H1 (cell line): ENCODE results near the gene DSC3. TPM values are rescaled to one million over a fixed set of nuclear protein-coding genes. Genes with fewer than 3 reads are reported as not detected.

Source experiments
- CTCF ChIA-PET: fragments of 300-600 bp; sonication (Branson Sonifier 250); formaldehyde crosslinking; loops from one replicate; lab custom pipeline; 2021; ENCODE audit not compliant: partially characterized antibody; lab: Charles Lee
- POLR2A ChIA-PET: fragments of 300-600 bp; sonication (Branson Sonifier 250); formaldehyde crosslinking; loops from one replicate; lab custom pipeline; 2021; ENCODE audit warnings: inconsistent platforms; ENCODE audit not compliant: partially characterized antibody; lab: Charles Lee
- DNase-seq, 2 experiments: peaks; one replicate each; pipeline versions ENCODE4 v3.0.0 to v3.0.0-alpha.2; 2010 to 2022; ENCODE audit warnings: low spot score in 2 of 2, low read depth in 1 of 2, mixed read lengths in 1 of 2
- FAIRE-seq: peaks from 2 replicates; lab custom pipeline; 2011; peaks lifted over from hg19 to GRCh38; lab: Jason Lieb, UNC
- H2AFZ ChIP-seq: 2 replicates; pipeline ENCODE4 v1.8.1; 2012; ENCODE audit warnings: low read length, inconsistent platforms
- H2AK5ac ChIP-seq: 2 replicates; pipeline ENCODE4 v1.6.1; 2013; ENCODE audit warnings: low read depth, low read length
- H2BK120ac ChIP-seq: replicated peaks from 2 replicates; pipeline ENCODE3; 2013; ENCODE audit warnings: low read depth, low read length, inconsistent platforms
- H2BK12ac ChIP-seq: 2 replicates; pipeline ENCODE4 v1.6.1; 2013; ENCODE audit warnings: low read depth, low read length
- H2BK15ac ChIP-seq: 2 replicates; pipeline ENCODE4 v1.6.1; 2013; ENCODE audit warnings: low read length
- H2BK20ac ChIP-seq: 2 replicates; pipeline ENCODE4 v1.6.1; 2013; ENCODE audit warnings: low read length
- H2BK5ac ChIP-seq: 2 replicates; pipeline ENCODE4 v1.6.1; 2013; ENCODE audit warnings: low read depth, low read length
- H3K14ac ChIP-seq: 2 replicates; pipeline ENCODE4 v1.6.1; 2013; ENCODE audit warnings: inconsistent platforms; ENCODE audit not compliant: insufficient read length
- H3K18ac ChIP-seq: 2 replicates; pipeline ENCODE4 v1.6.1; 2013; ENCODE audit warnings: low read length; ENCODE audit errors: extremely low read depth
- H3K23ac ChIP-seq: 2 replicates; pipeline ENCODE4 v1.6.1; 2013; ENCODE audit warnings: inconsistent platforms; ENCODE audit not compliant: insufficient read length
- H3K23me2 ChIP-seq: 2 replicates; pipeline ENCODE4 v1.6.1; 2013; ENCODE audit warnings: low read depth, low read length
- H3K27ac ChIP-seq: 2 replicates; pipeline ENCODE4 v1.6.1; 2011; ENCODE audit warnings: low read depth, low read length, inconsistent platforms
- H3K27me3 ChIP-seq, 4 experiments: replicated peaks in 1 of 4; 1 replicate in 1 of 4; 2 replicates in 3 of 4; pipeline versions ENCODE4 v1.6.1 to v1.8.1; 2011 to 2013; ENCODE audit warnings: low read length in 3 of 4, mild to moderate bottlenecking in 3 of 4, inconsistent platforms in 2 of 4, mixed read lengths in 2 of 4, moderate library complexity in 1 of 4; ENCODE audit not compliant: control insufficient read depth in 3 of 4, insufficient read depth in 3 of 4; ENCODE audit errors: extremely low read depth in 1 of 4
- H3K36me3 ChIP-seq, 4 experiments: 2 replicates each; pipeline versions ENCODE4 v1.6.1 to v1.8.1; 2011 to 2013; ENCODE audit warnings: mild to moderate bottlenecking in 4 of 4, low read length in 3 of 4, moderate library complexity in 2 of 4, control low read depth in 1 of 4, inconsistent platforms in 1 of 4; ENCODE audit not compliant: insufficient read depth in 4 of 4, control insufficient read depth in 2 of 4
- H3K4ac ChIP-seq: replicated peaks from 2 replicates; pipeline ENCODE3; 2013; ENCODE audit warnings: low read length, low read depth, mixed read lengths, inconsistent platforms; ENCODE audit not compliant: insufficient read length
- H3K4me1 ChIP-seq, 4 experiments: replicated peaks in 1 of 4; 1 replicate in 1 of 4; 2 replicates in 3 of 4; pipeline versions ENCODE4 v1.6.1 to v1.8.1; 2011 to 2013; ENCODE audit warnings: low read length in 3 of 4, inconsistent platforms in 2 of 4, mixed read lengths in 1 of 4; ENCODE audit not compliant: insufficient read depth in 4 of 4, control insufficient read depth in 3 of 4
- H3K4me2 ChIP-seq, 2 experiments: 2 replicates each; pipeline versions ENCODE4 v1.6.1 to v1.8.1; 2011 to 2013; ENCODE audit warnings: low read depth in 2 of 2, low read length in 2 of 2, control low read depth in 1 of 2, inconsistent platforms in 1 of 2, mild to moderate bottlenecking in 1 of 2; ENCODE audit not compliant: insufficient read depth in 1 of 2
- H3K4me3 ChIP-seq, 4 experiments: fragments of 200-600, 300-600 bp in 1 of 4; sonication (generic), shearing (Covaris generic), sonication (Bioruptor Twin) in 1 of 4; 2 replicates each; pipeline versions ENCODE4 v1.5.1 to v1.8.1; 2011 to 2016; ENCODE audit warnings: low read length in 4 of 4, low read depth in 3 of 4, control low read depth in 2 of 4, inconsistent platforms in 2 of 4, mild to moderate bottlenecking in 2 of 4, mixed read lengths in 1 of 4, moderate library complexity in 1 of 4; ENCODE audit not compliant: insufficient read depth in 2 of 4; ENCODE audit errors: extremely low read depth in 1 of 4
- H3K56ac ChIP-seq: replicated peaks from 2 replicates; pipeline ENCODE3; 2013; ENCODE audit warnings: low read depth, mild to moderate bottlenecking, mixed read lengths, low read length, inconsistent platforms; ENCODE audit not compliant: insufficient read length
- H3K79me1 ChIP-seq: 2 replicates; pipeline ENCODE4 v1.6.1; 2013; ENCODE audit warnings: low read depth, low read length, control low read depth
- H3K79me2 ChIP-seq, 2 experiments: 2 replicates each; pipeline versions ENCODE4 v1.6.1 to v1.8.1; 2012 to 2013; ENCODE audit warnings: low read length in 2 of 2, mild to moderate bottlenecking in 2 of 2, inconsistent platforms in 1 of 2; ENCODE audit not compliant: insufficient read depth in 2 of 2, control insufficient read depth in 1 of 2
- H3K9ac ChIP-seq, 4 experiments: replicated peaks in 1 of 4; 1 replicate in 1 of 4; 2 replicates in 3 of 4; pipeline versions ENCODE4 v1.6.1 to v1.8.1; 2011 to 2013; ENCODE audit warnings: low read depth in 3 of 4, low read length in 3 of 4, control low read depth in 2 of 4, mild to moderate bottlenecking in 2 of 4, moderate library complexity in 2 of 4, inconsistent platforms in 1 of 4; ENCODE audit errors: extremely low read depth in 1 of 4
- H3K9me3 ChIP-seq, 2 experiments: 2 replicates each; pipeline versions ENCODE4 v1.6.1 to v1.8.1; 2012 to 2013; ENCODE audit warnings: mild to moderate bottlenecking in 2 of 2, moderate library complexity in 2 of 2, control low read depth in 1 of 2, inconsistent platforms in 1 of 2, low read depth in 1 of 2, low read length in 1 of 2, mixed read lengths in 1 of 2; ENCODE audit not compliant: insufficient read depth in 2 of 2
- H4K20me1 ChIP-seq, 2 experiments: replicated peaks in 1 of 2; 2 replicates each; pipeline versions ENCODE3 to v1.8.1; 2011 to 2013; ENCODE audit warnings: inconsistent platforms in 2 of 2, low read length in 2 of 2, mild to moderate bottlenecking in 1 of 2; ENCODE audit not compliant: insufficient read depth in 2 of 2, control insufficient read depth in 1 of 2
- H4K5ac ChIP-seq: 2 replicates; pipeline ENCODE4 v1.6.1; 2013; ENCODE audit warnings: low read length, low read depth, mixed read lengths, inconsistent platforms; ENCODE audit not compliant: insufficient read length
- H4K8ac ChIP-seq: 2 replicates; pipeline ENCODE4 v1.8.0; 2013; ENCODE audit warnings: mild to moderate bottlenecking, moderate library complexity, low read length, inconsistent platforms; ENCODE audit not compliant: insufficient read depth; ENCODE audit errors: extremely low read depth
- H4K91ac ChIP-seq: replicated peaks from 2 replicates; pipeline ENCODE3; 2013; ENCODE audit warnings: low read length, mixed read lengths, inconsistent platforms; ENCODE audit not compliant: insufficient read length
- CHD2 ChIP-seq: IDR thresholded peaks from 2 replicates; pipeline ENCODE4 v1.6.1; 2012; ENCODE audit warnings: low read length, improper control_type of control experiment
- CREB1 ChIP-seq: IDR thresholded peaks from 2 replicates; pipeline ENCODE4 v1.6.1; 2012; ENCODE audit warnings: inconsistent platforms
- RAD21 ChIP-seq, 2 experiments: IDR thresholded peaks in 1 of 2; conservative IDR thresholded peaks in 1 of 2; 2 replicates each; pipeline ENCODE4 v1.6.1; 2011; ENCODE audit warnings: low read depth in 2 of 2, low read length in 2 of 2, improper control_type of control experiment in 1 of 2, inconsistent platforms in 1 of 2, mild to moderate bottlenecking in 1 of 2, moderate library complexity in 1 of 2
- SIN3A ChIP-seq, 2 experiments: IDR thresholded peaks in 1 of 2; conservative IDR thresholded peaks in 1 of 2; 2 replicates each; pipeline ENCODE4 v1.6.1; 2011 to 2012; ENCODE audit warnings: low read length in 2 of 2, improper control_type of control experiment in 1 of 2, low read depth in 1 of 2, mild to moderate bottlenecking in 1 of 2
- WGBS, 2 experiments: shearing (Covaris generic) in 1 of 2; methylation state at CpG; one replicate each; pipeline versions ENCODE4 v1.1.6 to v1.1.7; 2013 to 2015; ENCODE audit warnings: low lambda C conversion rate in 2 of 2, mixed read lengths in 2 of 2, inconsistent platforms in 1 of 2, low coverage in 1 of 2, missing lambda C conversion rate in 1 of 2; ENCODE audit not compliant: insufficient replicate concordance in 2 of 2, insufficient coverage in 1 of 2, insufficient read length in 1 of 2; ENCODE audit errors: extremely low coverage in 1 of 2, missing lambda C conversion rate in 1 of 2; 5-methylcytosine and 5-hydroxymethylcytosine counted together
- polyA plus RNA-seq, 7 experiments: library from polyadenylated mRNA; depleted of rRNA in 3 of 7; stranded (reverse) in 5 of 7; unstranded in 2 of 7; fragments of >200 nt in 5 of 7; fragments of 200-250 nt in 2 of 7; gene quantifications; 1 replicate in 5 of 7; 2 replicates in 1 of 7; 4 replicates in 1 of 7; pipeline versions ENCODE4 v1.2.1 to v1.2.3, GENCODE V29; 2011 to 2013; ENCODE audit warnings: missing spikeins in 2 of 7, mixed read lengths in 2 of 7
- total RNA-seq: library from RNA; stranded (reverse); fragmentation: NEBNext Ultra II Directional; extraction: Animal tissue kit (Norgen Biotek cat#: 25700); gene quantifications from 2 replicates; pipeline ENCODE4 v1.2.1, GENCODE V29; 2021

DSC3 gene
- total and polyA plus RNA-seq, 2 of the 8 experiments (the other 6 are each of a cell fraction or from before 2014, with no cell fraction given): 0.70 to 3.7 TPM

DNA sequence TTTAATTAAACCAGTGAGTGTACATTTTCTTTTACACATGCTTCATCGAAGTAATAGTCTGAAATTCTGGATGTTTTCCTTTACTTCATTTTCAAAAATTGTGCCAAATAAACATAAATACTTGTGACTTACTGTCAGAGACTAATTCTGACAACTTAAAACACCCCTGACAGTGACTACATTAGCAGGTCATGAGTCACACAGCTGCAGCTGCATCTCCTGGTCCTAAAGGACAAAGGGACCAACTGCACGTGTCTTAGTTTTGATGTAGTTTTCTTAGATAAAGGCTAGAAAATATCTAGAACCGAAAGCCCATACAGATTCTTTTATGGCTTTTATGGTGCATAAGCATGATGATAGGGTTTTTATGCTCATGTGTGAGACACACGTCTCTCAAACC is 29.6 kb upstream of the DSC3 start:
- H3K4me1 ChIP-seq: no peaks in the 10 kb centered on the region
- H4K8ac ChIP-seq: no peak overlapping the region
- no peak overlapping the region for H3K18ac ChIP-seq
- H3K79me1 ChIP-seq: no peaks in the 10 kb centered on the region
- H4K5ac ChIP-seq: no peak overlapping the region
- ChIA-PET CTCF (no interaction called here), POLR2A (no interaction called here)
- 94% methylated on average over 4 of the region's 4 CpGs; no CpG with 5 or more reads in 1 of the 2 experiments for WGBS, 2 experiments
- H3K56ac ChIP-seq: no peak overlapping the region
- H3K79me2 ChIP-seq: no peaks in the 10 kb centered on the region
- no peak overlapping the region for H3K9ac ChIP-seq
- H3K36me3 ChIP-seq: peaks cover 2 to 59% (median 18%) of the 10 kb centered on the region in 4 experiments; a peak in 5 of 8 replicates
- no peak overlapping the region for H2BK20ac ChIP-seq
- H4K20me1 ChIP-seq: no peaks in the 10 kb centered on the region
- no peak overlapping the region for H2BK5ac ChIP-seq
- no peak overlapping the region for H2BK12ac ChIP-seq
- H3K23me2 ChIP-seq: no peaks in the 10 kb centered on the region; the same call in 1 of the 2 replicates
- no peak overlapping the region for H2AFZ ChIP-seq
- no peaks in the 10 kb centered on the region for H3K27me3 ChIP-seq
- H2BK15ac ChIP-seq: no peak overlapping the region
- H3K27ac ChIP-seq: no peak overlapping the region
- H3K4me2 ChIP-seq: no peak overlapping the region
- no peak for DNase-seq
- H2BK120ac ChIP-seq: no peak overlapping the region
- TF ChIP-seq RAD21 (IDR thresholded peaks at IDR 0.05 in 1 of 2, conservative IDR thresholded peaks at IDR 0.05 in 1 of 2; ENCODE audit: low read depth in 2 of 2, low read length in 2 of 2) (no peak), SIN3A (conservative IDR thresholded peaks at IDR 0.05 in 1 of 2, IDR thresholded peaks at IDR 0.05 in 1 of 2; ENCODE audit: low read depth in 1 of 2, low read length in 2 of 2) (no peak), CREB1 (no peak), CHD2 (no peak)
- no peak overlapping the region for H3K23ac ChIP-seq
- H3K4me3 ChIP-seq: no peak overlapping the region
- no peak overlapping the region for H4K91ac ChIP-seq
- H3K14ac ChIP-seq: no peak overlapping the region
- FAIRE-seq: no peak
- H2AK5ac ChIP-seq: no peak overlapping the region
- no peaks in the 10 kb centered on the region for H3K9me3 ChIP-seq
- H3K4ac ChIP-seq: no peak overlapping the region
